ENCODE data around the gene AUTS2.

The AUTS2 gene

GRCh38 chr7:70416347-70416985 is 818.2 kb downstream of the AUTS2 start:
- Histone ChIP-seq H3K9me3 (ENCODE audit: insufficient read depth, low read depth, low read length) (no peaks in the 10 kb centered on the region), H3K27me3 (ENCODE audit: insufficient read depth, low read length, poor library complexity, severe bottlenecking) (no peaks in the 10 kb centered on the region), H4K20me1 (ENCODE audit: insufficient read depth, low read length, poor library complexity, severe bottlenecking) (no peaks in the 10 kb centered on the region), H3F3A (ENCODE audit: low read depth) (no peaks in the 10 kb centered on the region), H3K36me3 (ENCODE audit: insufficient read depth, low read length) (no peaks in the 10 kb centered on the region), H3K4me3 (ENCODE audit: low read length, poor library complexity, severe bottlenecking) (no peak overlapping the region), H3K4me2 (ENCODE audit: low read depth, low read length, poor library complexity, severe bottlenecking) (no peak overlapping the region), H3K9me2 (replicated peaks; ENCODE audit: low read depth, low read length) (no peaks in the 10 kb centered on the region), H3K9ac (ENCODE audit: low read depth, low read length, poor library complexity, severe bottlenecking) (no peak overlapping the region), H2AFZ (ENCODE audit: low read length) (no peak overlapping the region), H3K4me1 (ENCODE audit: insufficient read depth, low read length, poor library complexity, severe bottlenecking) (no peaks in the 10 kb centered on the region), H3K79me2 (ENCODE audit: insufficient read depth, low read length) (no peaks in the 10 kb centered on the region)
- no peak for TF ChIP-seq EZH2phosphoT487 (IDR thresholded peaks at IDR 0.05; ENCODE audit: borderline replicate concordance)

GRCh38 chr7:70416986-70417655 is 818.8 kb downstream of the AUTS2 start:
- Histone ChIP-seq H3F3A (ENCODE audit: low read depth) (no peaks in the 10 kb centered on the region), H3K27me3 (ENCODE audit: insufficient read depth, low read length, poor library complexity, severe bottlenecking) (no peaks in the 10 kb centered on the region), H3K9ac (ENCODE audit: low read depth, low read length, poor library complexity, severe bottlenecking) (no peak overlapping the region), H3K9me3 (ENCODE audit: insufficient read depth, low read depth, low read length) (no peaks in the 10 kb centered on the region), H3K4me3 (ENCODE audit: low read length, poor library complexity, severe bottlenecking) (no peak overlapping the region), H3K36me3 (ENCODE audit: insufficient read depth, low read length) (no peaks in the 10 kb centered on the region), H4K20me1 (ENCODE audit: insufficient read depth, low read length, poor library complexity, severe bottlenecking) (no peaks in the 10 kb centered on the region), H3K9me2 (replicated peaks; ENCODE audit: low read depth, low read length) (no peaks in the 10 kb centered on the region), H3K4me1 (ENCODE audit: insufficient read depth, low read length, poor library complexity, severe bottlenecking) (no peaks in the 10 kb centered on the region), H3K4me2 (ENCODE audit: low read depth, low read length, poor library complexity, severe bottlenecking) (no peak overlapping the region), H3K79me2 (ENCODE audit: insufficient read depth, low read length) (no peaks in the 10 kb centered on the region), H2AFZ (ENCODE audit: low read length) (no peak overlapping the region)
- TF ChIP-seq CTCF (conservative IDR thresholded peaks at IDR 0.05; ENCODE audit: low read length) (no peak), EZH2phosphoT487 (IDR thresholded peaks at IDR 0.05; ENCODE audit: borderline replicate concordance) (no peak)

GRCh38 chr7:70419526-70420380 is 821.5 kb downstream of the AUTS2 start:
- Histone ChIP-seq H3K4me3 (ENCODE audit: low read length, poor library complexity, severe bottlenecking) (no peak overlapping the region), H2AFZ (ENCODE audit: low read length) (no peak overlapping the region), H3K4me2 (ENCODE audit: low read depth, low read length, poor library complexity, severe bottlenecking) (no peak overlapping the region), H3K9me2 (replicated peaks; ENCODE audit: low read depth, low read length) (no peaks in the 10 kb centered on the region), H3F3A (ENCODE audit: low read depth) (no peaks in the 10 kb centered on the region), H3K36me3 (ENCODE audit: insufficient read depth, low read length) (no peaks in the 10 kb centered on the region), H3K9ac (ENCODE audit: low read depth, low read length, poor library complexity, severe bottlenecking) (no peak overlapping the region), H3K4me1 (ENCODE audit: insufficient read depth, low read length, poor library complexity, severe bottlenecking) (no peaks in the 10 kb centered on the region), H3K9me3 (ENCODE audit: insufficient read depth, low read depth, low read length) (no peaks in the 10 kb centered on the region), H3K27me3 (ENCODE audit: insufficient read depth, low read length, poor library complexity, severe bottlenecking) (no peaks in the 10 kb centered on the region), H3K79me2 (ENCODE audit: insufficient read depth, low read length) (no peaks in the 10 kb centered on the region), H4K20me1 (ENCODE audit: insufficient read depth, low read length, poor library complexity, severe bottlenecking) (no peaks in the 10 kb centered on the region)
- TF ChIP-seq CTCF (conservative IDR thresholded peaks at IDR 0.05; ENCODE audit: low read length): no peak
- TF ChIP-seq EZH2phosphoT487 (IDR thresholded peaks at IDR 0.05; ENCODE audit: borderline replicate concordance): no peak
